Astrocyte of the spinal cord (primary cell): ENCODE results near the gene CCDC177.

Source experiments
- DNase-seq: peaks from one replicate; pipeline ENCODE4 v3.0.0; 2011; ENCODE audit warnings: low read depth, low spot score
- H3K4me3 ChIP-seq: 2 replicates; pipeline ENCODE4 v1.5.1; 2011; ENCODE audit warnings: low read depth, mild to moderate bottlenecking, low read length, moderate library complexity
- CTCF ChIP-seq: IDR thresholded peaks from 2 replicates; pipeline ENCODE4 v1.5.1; 2012; ENCODE audit warnings: low read depth, mild to moderate bottlenecking, low read length, inconsistent platforms
- in situ Hi-C: cut with HindIII; loops from 2 replicates; pipeline ENCODE4 v1.10.0; 2017; ENCODE audit warnings: low sequenced_read_pairs

CCDC177 gene

GRCh38 chr14:69580009-69580577, 5.4 kb upstream of the CCDC177 start:
- in situ Hi-C loops = no loop called here
- peak; percentile 71 for DNase-seq
- peak; percentile 82 for TF ChIP-seq CTCF
- no peak overlapping the region for H3K4me3 ChIP-seq

GRCh38 chr14:69579476-69579875, 4.8 kb upstream of the CCDC177 start:
- TF ChIP-seq CTCF = no peak
- H3K4me3 ChIP-seq = no peak overlapping the region
- DNase-seq = no peak
- in situ Hi-C loops = no loop called here

- TF ChIP-seq CTCF = no peak
- in situ Hi-C loops = no loop called here
- no peak for DNase-seq
- no peak overlapping the region for H3K4me3 ChIP-seq
Observed at GRCh38 chr14:69574954-69575295, 254 bp upstream of the CCDC177 start.

- DNase-seq = no peak
- no peak overlapping the region for H3K4me3 ChIP-seq
- no peak for TF ChIP-seq CTCF
- in situ Hi-C loops = no loop called here
Observed at GRCh38 chr14:69573831-69574262, 824 bp downstream of the CCDC177 start.

- no peak overlapping the region for H3K4me3 ChIP-seq
- no peak for TF ChIP-seq CTCF
- in situ Hi-C loops = no loop called here
- no peak for DNase-seq
Observed at GRCh38 chr14:69573205-69573830, 1.4 kb downstream of the CCDC177 start.

- no peak for TF ChIP-seq CTCF
- DNase-seq = no peak
- H3K4me3 ChIP-seq = no peak overlapping the region
- in situ Hi-C loops = no loop called here
Observed at GRCh38 chr14:69572841-69573135, 1.9 kb downstream of the CCDC177 start.
